Esophagus squamous epithelium (tissue), 5 donors: ENCODE results near the gene OBSL1. TPM values are rescaled to one million over a fixed set of nuclear protein-coding genes. Genes with fewer than 3 reads are reported as not detected.

Experiments
- DNase-seq: peaks from one replicate; lab custom pipeline; 2025; lab: John Stamatoyannopoulos, UW
- H3K27ac ChIP-seq, 4 donors: fragments of 200-600 bp; sonication (generic); one replicate each; pipeline ENCODE4 v1.5.1; 2016 to 2019; ENCODE audit warnings: mild to moderate bottlenecking in 1 of 4
- H3K27me3 ChIP-seq, 4 donors: fragments of 200-600 bp; sonication (generic); 1 replicate in 3 of 4; 2 replicates in 1 of 4; pipeline versions ENCODE4 v1.5.1 to v1.6.0; 2017 to 2021; ENCODE audit warnings: antibody characterized with exemption in 1 of 4
- H3K36me3 ChIP-seq, 3 donors: fragments of 200-600 bp; sonication (generic); one replicate each; pipeline ENCODE4 v1.5.1; 2016 to 2019
- H3K4me1 ChIP-seq, 3 donors: fragments of 200-600 bp; sonication (generic); one replicate each; pipeline ENCODE4 v1.5.1; 2017 to 2019
- H3K4me3 ChIP-seq, 4 donors: fragments of 200-600 bp; sonication (generic); 1 replicate in 3 of 4; 2 replicates in 1 of 4; pipeline ENCODE4 v1.5.1; 2016 to 2019; ENCODE audit warnings: mild to moderate bottlenecking in 2 of 4, moderate library complexity in 1 of 4
- H3K9me3 ChIP-seq, 3 donors: fragments of 200-600 bp; sonication (generic); one replicate each; pipeline ENCODE4 v1.5.1; 2016 to 2019
- CTCF ChIP-seq, 6 experiments: fragments of 450-650 bp in 4 of 6; fragments of 200-600 bp in 2 of 6; sonication (generic) in 2 of 6; IDR thresholded peaks; one replicate each; pipeline ENCODE4 v1.5.1; 2016 to 2019; ENCODE audit warnings: antibody characterized with exemption in 6 of 6, mild to moderate bottlenecking in 4 of 6, moderate library complexity in 4 of 6
- POLR2A ChIP-seq, 4 donors: fragments of 450-650 bp; IDR thresholded peaks; one replicate each; pipeline ENCODE4 v1.6.1; 2017; ENCODE audit warnings: antibody characterized with exemption in 4 of 4, mild to moderate bottlenecking in 4 of 4, moderate library complexity in 3 of 4
- WGBS, 2 donors: methylation state at CpG; one replicate each; pipeline ENCODE4 v1.1.5; 2018; 5-methylcytosine and 5-hydroxymethylcytosine counted together
- intact Hi-C: fragments of 100-400 bp; cut with DNase I; formaldehyde crosslinking; loops from one replicate; pipeline ENCODE4 v1.15.0; 2022
- total RNA-seq, 4 donors: library from RNA; depleted of rRNA; stranded (reverse); fragments of >200 nt; gene quantifications; one replicate each; pipeline ENCODE4 v1.1.0, GENCODE V29; 2016
- donor health status: DM: yes; HTN: yes; CAD: no.

Gene OBSL1
- total RNA-seq, 4 donors from 2014 or later = 7.0 to 38.9 (median 16.0) TPM

GRCh38 chr2:219607931-219608330, 36.6 kb upstream of the OBSL1 start:
- intact Hi-C loops = no loop called here
- peaks cover 18 to 98% (median 33%) of the 10 kb centered on the region in 3 donors for H3K36me3 ChIP-seq

GRCh38 chr2:219605607-219605954, 34.2 kb upstream of the OBSL1 start:
- no peaks in the 10 kb centered on the region for H3K4me1 ChIP-seq
- no peaks in the 10 kb centered on the region for H3K27me3 ChIP-seq
- 90 to 94% methylated on average over 2 to 3 of the region's 6 CpGs for WGBS, 2 donors
- H3K36me3 ChIP-seq = peaks cover 21 to 97% (median 24%) of the 10 kb centered on the region in 3 donors
- H3K9me3 ChIP-seq = no peaks in the 10 kb centered on the region
- TF ChIP-seq CTCF (IDR thresholded peaks at IDR 0.05) = no peak
- no peak for TF ChIP-seq POLR2A (IDR thresholded peaks at IDR 0.05)
- no peak for DNase-seq
- no peak overlapping the region for H3K27ac ChIP-seq
- intact Hi-C loops = no loop called here
- no peak overlapping the region for H3K4me3 ChIP-seq

More at GRCh38 chr2:219607931-219608330, 36.6 kb upstream of the OBSL1 start:
- TF ChIP-seq CTCF (IDR thresholded peaks at IDR 0.05) (no peak), POLR2A (IDR thresholded peaks at IDR 0.05) (no peak)
- Histone ChIP-seq H3K9me3 (no peaks in the 10 kb centered on the region), H3K27me3 (no peaks in the 10 kb centered on the region), H3K27ac (no peak overlapping the region), H3K4me1 (no peaks in the 10 kb centered on the region), H3K4me3 (no peak overlapping the region)
- 93 to 100% methylated on average over 1 to 6 of the region's 15 CpGs for WGBS, 2 donors
- DNase-seq = no peak

- no peak overlapping the region for H3K4me3 ChIP-seq
- no peak overlapping the region for H3K27ac ChIP-seq
- H3K36me3 ChIP-seq = peaks cover 21 to 79% (median 24%) of the 10 kb centered on the region in 3 donors
- H3K27me3 ChIP-seq = no peaks in the 10 kb centered on the region
- peaks cover 0 to 4% (median 0%) of the 10 kb centered on the region in 3 donors for H3K4me1 ChIP-seq
- 70 to 85% methylated on average over 5 of the region's 5 CpGs for WGBS, 2 donors
- TF ChIP-seq POLR2A (IDR thresholded peaks at IDR 0.05) (no peak), CTCF (IDR thresholded peaks at IDR 0.05) (no peak)
- no peaks in the 10 kb centered on the region for H3K9me3 ChIP-seq
- DNase-seq = no peak
- intact Hi-C loops = no loop called here
Measured at GRCh38 chr2:219603771-219604170, 32.4 kb upstream of the OBSL1 start.

GRCh38 chr2:219598308-219599078, 27.2 kb upstream of the OBSL1 start:
- H3K9me3 ChIP-seq = no peaks in the 10 kb centered on the region
- H3K4me3 ChIP-seq = peak overlapping the region; percentile 69 to 86 (median 74)
- intact Hi-C loops = no loop called here
- H3K4me1 ChIP-seq = peaks cover 5 to 21% (median 9%) of the 10 kb centered on the region in 3 donors
- no peaks in the 10 kb centered on the region for H3K27me3 ChIP-seq
- no peak for DNase-seq
- H3K27ac ChIP-seq = peak overlapping the region; percentile 89 to 93 (median 92)
- WGBS, 2 donors = 21 to 22% methylated on average over 7 to 9 of the region's 9 CpGs
- TF ChIP-seq POLR2A (IDR thresholded peaks at IDR 0.05) (no peak), CTCF (IDR thresholded peaks at IDR 0.05) (no peak)
- peaks cover 4 to 26% (median 6%) of the 10 kb centered on the region in 3 donors for H3K36me3 ChIP-seq

GRCh38 chr2:219597552-219598307, 26.4 kb upstream of the OBSL1 start, which contains the start of gene STK11IP:
TSS of gene STK11IP (plus strand) at chr2:219597857. CDS start at chr2:219598120, 263 bp downstream.
- Histone ChIP-seq H3K36me3 (peaks cover 4 to 19% (median 6%) of the 10 kb centered on the region in 3 donors), H3K9me3 (no peaks in the 10 kb centered on the region), H3K27me3 (no peaks in the 10 kb centered on the region), H3K4me1 (peaks cover 5 to 21% (median 9%) of the 10 kb centered on the region in 3 donors), H3K4me3 (peak within 1 kb of the TSS; percentile 69 to 86 (median 74)), H3K27ac (peak within 1 kb of the TSS; percentile 89 to 93 (median 92))
- intact Hi-C loops = no loop called here
- 0 to 1% methylated on average over 19 to 24 of the region's 57 CpGs for WGBS, 2 donors
- DNase-seq = peak; percentile 85
- TF ChIP-seq POLR2A (IDR thresholded peaks at IDR 0.05) (peak in 2 of 4 donors; percentile 65 to 75), CTCF (IDR thresholded peaks at IDR 0.05) (no peak)
